Cardiac muscle cell (in vitro differentiated cells and primary cell): ENCODE results near the gene YTHDC1. TPM values are rescaled to one million over a fixed set of nuclear protein-coding genes. Genes with fewer than 3 reads are reported as not detected.

Experiments
- DNase-seq, 2 donors: peaks; one replicate each; pipeline versions ENCODE4 v3.0.0 to v3.0.0-alpha.2; 2010 to 2017; ENCODE audit warnings: low read depth in 1 of 2, low spot score in 1 of 2
- H3K27ac ChIP-seq: fragments of 200-600 bp; sonication (generic); 2 replicates; pipeline ENCODE4 v1.5.1; 2016
- H3K27me3 ChIP-seq: fragments of 200-600 bp; sonication (generic); 2 replicates; pipeline ENCODE4 v1.6.0; 2016; ENCODE audit warnings: control low read depth
- H3K36me3 ChIP-seq: fragments of 200-600 bp; sonication (generic); 2 replicates; pipeline ENCODE4 v1.5.1; 2016; ENCODE audit warnings: control low read depth
- H3K4me1 ChIP-seq: fragments of 200-600 bp; sonication (generic); 2 replicates; pipeline ENCODE4 v1.8.1; 2017; ENCODE audit warnings: low read depth, mild to moderate bottlenecking, mixed run types
- H3K4me3 ChIP-seq: fragments of 200-600 bp; sonication (generic); 2 replicates; pipeline ENCODE4 v1.5.1; 2016; ENCODE audit warnings: mild to moderate bottlenecking
- H3K9me3 ChIP-seq: fragments of 200-600 bp; sonication (generic); 2 replicates; pipeline ENCODE4 v1.5.1; 2017; ENCODE audit warnings: low read depth, mild to moderate bottlenecking, control low read depth
- CTCF ChIP-seq: IDR thresholded peaks from 2 replicates; pipeline ENCODE4 v1.5.1; 2012; ENCODE audit warnings: low read depth, mild to moderate bottlenecking, low read length
- polyA plus RNA-seq: library from polyadenylated mRNA; unstranded; fragments of >200 nt; fragmentation: Nextera tagmentation; extraction: Ambion mirVana; gene quantifications from 2 replicates; pipeline ENCODE4 v1.2.1, GENCODE V29; 2016
- total RNA-seq: library from RNA; depleted of rRNA; stranded (reverse); fragments of >200 nt; gene quantifications from 2 replicates; pipeline ENCODE4 v1.2.3, GENCODE V29; 2016

YTHDC1 gene
- total and polyA plus RNA-seq, 2 experiments from 2014 or later, result 31.0 to 75.2 TPM

DNA sequence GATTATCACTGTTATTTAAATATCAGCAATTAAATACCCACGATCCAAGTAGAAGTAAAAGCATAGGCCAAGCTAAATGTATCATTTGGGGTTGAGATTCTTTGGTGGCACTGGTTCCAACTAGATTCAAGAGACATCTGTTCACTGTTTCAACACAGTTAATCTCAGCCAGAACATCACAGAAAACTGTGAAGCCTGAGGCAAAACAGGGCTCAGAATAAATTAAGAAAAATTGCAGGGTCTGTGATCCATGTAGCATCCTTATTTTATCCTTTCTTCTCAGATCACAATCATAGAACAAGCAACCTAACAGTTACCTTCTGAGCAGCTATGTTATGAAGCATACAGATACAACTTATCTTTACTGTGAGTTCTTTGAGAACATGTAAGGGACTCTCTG lies 23.7 kb downstream of the YTHDC1 start:
- Histone ChIP-seq H3K27me3 (no peaks in the 10 kb centered on the region), H3K4me1 (no peaks in the 10 kb centered on the region), H3K4me3 (no peak overlapping the region), H3K27ac (no peak overlapping the region), H3K9me3 (no peaks in the 10 kb centered on the region), H3K36me3 (peaks cover 75% of the 10 kb centered on the region)
- no peak for DNase-seq
- TF ChIP-seq CTCF, result no peak

DNA sequence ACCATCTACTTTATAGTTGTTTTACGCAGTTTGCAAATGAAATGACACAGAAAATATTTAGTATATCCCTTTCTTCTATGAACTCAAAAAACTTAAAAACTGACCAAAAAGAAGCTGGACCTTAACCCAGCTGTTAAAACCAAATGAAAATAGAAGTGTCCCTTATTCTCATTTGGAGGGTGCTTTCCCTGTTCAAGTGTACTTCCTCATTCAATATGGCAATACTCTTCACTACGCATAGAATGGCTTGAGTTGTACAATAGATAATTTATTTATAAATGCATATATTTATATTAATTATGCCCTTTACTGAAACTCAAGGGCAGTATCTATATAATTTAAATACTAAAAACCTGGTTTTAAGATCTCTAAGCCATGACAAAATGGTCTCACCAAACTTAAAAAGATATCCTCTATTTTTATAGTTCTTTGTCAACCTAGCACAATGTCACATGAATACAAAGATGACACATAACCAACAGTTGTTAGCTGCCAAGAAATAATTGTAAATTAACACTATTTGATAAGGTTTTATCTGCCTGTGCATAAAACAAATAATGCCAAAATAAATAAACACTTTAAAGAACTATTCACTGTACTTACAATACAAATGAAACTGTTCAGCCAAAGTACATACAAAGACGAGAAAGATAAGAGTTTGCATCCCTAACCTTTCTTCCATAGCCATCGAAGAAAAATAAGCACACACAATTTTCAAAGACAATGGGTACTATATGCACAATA lies 25.2 kb downstream of the YTHDC1 start:
- TF ChIP-seq CTCF, result no peak
- no peaks in the 10 kb centered on the region for H3K4me1 ChIP-seq

GRCh38 chr4:68319040-68319439 lies 30.9 kb downstream of the YTHDC1 start:
- no peak for TF ChIP-seq CTCF
- Histone ChIP-seq H3K4me1 (no peaks in the 10 kb centered on the region), H3K27ac (no peak overlapping the region), H3K36me3 (peaks cover 90% of the 10 kb centered on the region), H3K4me3 (no peak overlapping the region), H3K27me3 (no peaks in the 10 kb centered on the region), H3K9me3 (no peaks in the 10 kb centered on the region)
- no peak for DNase-seq

More for the DNA sequence above, 25.2 kb downstream of the YTHDC1 start:
- H3K36me3 ChIP-seq, result peaks cover 71% of the 10 kb centered on the region
- DNase-seq, result no peak
- H3K27me3 ChIP-seq, result no peaks in the 10 kb centered on the region
- no peak overlapping the region for H3K4me3 ChIP-seq
- no peak overlapping the region for H3K27ac ChIP-seq
- no peaks in the 10 kb centered on the region for H3K9me3 ChIP-seq

- no peaks in the 10 kb centered on the region for H3K9me3 ChIP-seq
Observed at GRCh38 chr4:68316193-68316969, 33.5 kb downstream of the YTHDC1 start.

DNA sequence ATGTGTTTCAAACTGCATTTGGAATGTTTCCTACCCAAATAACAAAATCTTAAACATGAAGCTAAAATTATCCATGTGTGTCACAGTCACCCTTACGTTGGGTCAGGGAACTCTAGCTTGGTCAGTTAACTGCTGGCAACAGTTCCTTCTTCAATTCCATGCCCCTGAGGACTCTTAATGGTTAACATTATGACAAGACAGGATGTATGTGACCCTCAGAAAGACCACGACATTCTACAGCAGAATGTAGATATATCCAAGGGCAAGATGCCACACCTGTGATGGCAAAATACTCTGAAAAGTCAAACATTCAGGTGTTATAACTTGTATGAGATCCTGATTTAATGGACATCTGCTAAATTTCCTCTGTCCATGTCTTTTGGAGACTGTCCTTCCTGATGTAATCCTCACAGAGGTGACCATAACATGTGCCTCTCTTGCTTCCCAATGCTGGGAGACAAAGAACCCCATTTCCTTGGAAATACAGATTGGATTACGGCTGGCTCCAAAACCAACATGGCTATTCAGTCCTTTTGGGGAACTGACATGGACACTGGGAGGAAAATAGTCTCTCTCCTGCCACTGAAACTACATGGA lies 39.1 kb downstream of the YTHDC1 start:
- Histone ChIP-seq H3K27ac (no peak overlapping the region), H3K36me3 (peaks cover 34% of the 10 kb centered on the region), H3K9me3 (no peaks in the 10 kb centered on the region), H3K4me1 (no peaks in the 10 kb centered on the region), H3K4me3 (no peak overlapping the region), H3K27me3 (no peaks in the 10 kb centered on the region)
- DNase-seq, result no peak
- TF ChIP-seq CTCF, result no peak

More at GRCh38 chr4:68316193-68316969, 33.5 kb downstream of the YTHDC1 start:
- Histone ChIP-seq H3K36me3 (peaks cover 84% of the 10 kb centered on the region), H3K27me3 (no peaks in the 10 kb centered on the region), H3K4me1 (no peaks in the 10 kb centered on the region), H3K4me3 (no peak overlapping the region), H3K27ac (no peak overlapping the region)
- no peak for TF ChIP-seq CTCF
- no peak for DNase-seq
